Lower lobe of right lung (tissue), 2 donors: ENCODE results near the gene ATRNL1. TPM values are rescaled to one million over a fixed set of nuclear protein-coding genes. Genes with fewer than 3 reads are reported as not detected.

Experiments
- ATAC-seq, 2 donors: fragments of 200-7000 bp; cut with Tn5 transposase; one replicate each; pipeline ENCODE4 v1.9.1; 2020 to 2022; ENCODE audit warnings: mild to moderate bottlenecking in 2 of 2, moderate library complexity in 2 of 2
- DNase-seq: peaks from one replicate; pipeline ENCODE4 v3.0.0-alpha.2; 2020
- H3K27ac ChIP-seq: fragments of 200-600 bp; one replicate; pipeline ENCODE4 v1.8.0; 2022
- H3K27me3 ChIP-seq: fragments of 200-600 bp; one replicate; pipeline ENCODE4 v1.8.0; 2022; ENCODE audit warnings: low read depth
- H3K36me3 ChIP-seq: fragments of 200-600 bp; one replicate; pipeline ENCODE4 v1.8.0; 2022; ENCODE audit warnings: mild to moderate bottlenecking
- H3K4me1 ChIP-seq: fragments of 200-600 bp; one replicate; pipeline ENCODE4 v1.8.0; 2022
- H3K4me3 ChIP-seq: fragments of 200-600 bp; one replicate; pipeline ENCODE4 v1.8.0; 2022; ENCODE audit warnings: mild to moderate bottlenecking
- H3K9me3 ChIP-seq: fragments of 200-600 bp; one replicate; pipeline ENCODE4 v1.8.0; 2022
- CTCF ChIP-seq: fragments of 200-600 bp; IDR thresholded peaks from one replicate; pipeline ENCODE4 v1.8.0; 2022; ENCODE audit warnings: antibody characterized with exemption, mild to moderate bottlenecking
- intact Hi-C: fragments of 100-400 bp; cut with DNase I; formaldehyde crosslinking; loops from one replicate; pipeline ENCODE4 v1.11.0; 2022
- total RNA-seq: library from RNA; stranded (reverse); fragmentation: NEBNext Ultra II Directional; extraction: Animal tissue kit (Norgen Biotek cat#: 25700); gene quantifications from one replicate; pipeline ENCODE4 v1.2.1, GENCODE V29; 2021
- donor health status: DM: no; HTN: yes; CAD: no; lungs with severe emphysema.

ATRNL1 gene
- total RNA-seq, 1 donor from 2014 or later = 0.92 TPM

DNA sequence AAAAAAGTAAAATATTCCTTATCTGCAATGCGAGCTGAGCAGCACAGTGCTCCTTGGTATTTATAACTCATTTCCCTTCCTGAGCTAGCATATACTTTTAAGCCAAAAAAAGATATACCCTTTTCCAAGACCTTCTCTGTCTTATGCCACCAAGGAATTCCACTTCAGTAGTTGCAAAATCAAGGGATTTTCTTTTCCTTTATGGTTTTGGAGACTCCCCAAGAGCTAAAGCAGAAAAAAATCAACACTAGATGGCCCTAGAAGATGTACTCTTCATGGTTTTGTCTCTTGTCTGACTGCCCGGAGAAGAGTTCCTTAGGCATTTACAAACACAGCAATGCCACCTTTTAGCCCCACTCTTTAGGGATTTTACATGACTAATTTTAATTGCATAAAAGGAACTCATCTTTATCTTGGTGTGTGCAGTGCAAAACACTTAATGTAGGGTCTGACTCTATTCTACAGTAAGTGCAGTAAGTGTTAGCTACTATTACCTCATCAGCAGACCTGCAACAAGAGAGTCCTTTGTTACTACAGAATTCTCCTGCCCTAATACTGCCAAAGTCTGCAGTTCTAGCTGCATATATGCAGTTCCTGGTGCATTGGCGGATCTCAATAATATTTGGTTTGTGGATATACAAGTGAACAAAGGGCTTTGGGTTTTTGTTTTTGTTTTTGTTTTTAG is 736.5 kb downstream of the ATRNL1 start:
- ATAC-seq (no peak), DNase-seq (no peak)
- Histone ChIP-seq H3K36me3 (no peaks in the 10 kb centered on the region), H3K4me1 (no peaks in the 10 kb centered on the region), H3K4me3 (no peak overlapping the region), H3K27ac (no peak overlapping the region), H3K9me3 (no peaks in the 10 kb centered on the region), H3K27me3 (no peaks in the 10 kb centered on the region)
- TF ChIP-seq CTCF = no peak
- intact Hi-C loops = no loop called here

DNA sequence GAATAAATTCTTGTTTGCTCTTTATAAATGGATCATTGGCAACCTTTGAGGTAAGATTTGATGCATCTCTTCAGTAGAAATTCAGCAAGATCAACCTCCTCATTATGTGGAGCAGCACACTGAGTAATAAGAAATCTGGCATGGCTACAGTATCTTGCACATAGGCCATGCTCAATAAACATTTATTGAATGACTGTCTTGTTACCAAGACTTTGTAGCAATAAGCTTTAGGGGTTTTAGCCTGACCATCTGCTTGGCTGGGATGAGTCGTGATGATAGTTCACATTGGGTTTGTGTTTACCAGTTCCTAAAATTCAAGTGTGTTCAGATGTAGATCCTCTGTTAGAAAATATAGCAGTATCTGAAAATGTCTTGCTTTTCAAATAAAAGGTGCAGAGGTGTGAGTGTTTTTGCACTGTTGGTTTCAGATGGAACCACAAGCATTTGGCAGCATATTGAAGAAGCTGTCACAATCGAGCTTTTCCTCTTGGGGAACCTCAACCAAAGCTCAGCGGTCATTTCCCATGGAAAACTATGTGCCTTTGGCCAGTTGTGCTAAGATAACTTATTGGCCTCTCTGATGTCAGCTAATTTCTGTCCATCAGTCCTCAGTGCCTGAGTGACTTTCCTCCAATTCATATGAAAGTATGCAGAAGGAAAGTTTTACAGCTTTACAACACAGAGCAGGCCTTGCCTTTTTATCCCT is 737.3 kb downstream of the ATRNL1 start:
- ATAC-seq = no peak
- Histone ChIP-seq H3K9me3 (no peaks in the 10 kb centered on the region), H3K36me3 (no peaks in the 10 kb centered on the region), H3K27ac (no peak overlapping the region), H3K4me1 (no peaks in the 10 kb centered on the region), H3K27me3 (no peaks in the 10 kb centered on the region), H3K4me3 (no peak overlapping the region)
- TF ChIP-seq CTCF = no peak
- DNase-seq = no peak
- intact Hi-C loops = no loop called here

- DNase-seq (no peak), ATAC-seq (no peak)
Measured at GRCh38 chr10:115831016-115831415, 737.9 kb downstream of the ATRNL1 start.

DNA sequence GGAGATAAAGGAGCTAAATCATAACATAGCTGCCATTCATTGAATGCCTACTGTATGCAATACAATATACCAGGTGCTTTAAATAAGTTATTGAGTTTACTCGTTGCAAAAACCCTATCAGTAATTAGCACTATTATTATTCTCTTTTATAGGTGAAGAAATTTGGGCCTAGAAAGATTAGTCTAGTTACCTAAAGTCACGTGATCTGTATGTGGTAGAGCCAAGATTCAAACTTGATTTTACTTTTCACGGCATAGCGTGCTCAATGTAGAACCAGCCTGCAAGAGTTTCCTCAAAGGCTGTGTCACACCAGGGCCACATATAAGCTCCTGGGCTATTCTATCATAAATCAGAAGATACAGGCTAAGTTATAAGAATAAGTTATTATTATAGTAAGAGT is 740.0 kb downstream of the ATRNL1 start:
- no peak overlapping the region for H3K27ac ChIP-seq
- no peaks in the 10 kb centered on the region for H3K9me3 ChIP-seq
- H3K4me1 ChIP-seq = no peaks in the 10 kb centered on the region
- intact Hi-C loops = no loop called here
- H3K36me3 ChIP-seq = no peaks in the 10 kb centered on the region
- no peak overlapping the region for H3K4me3 ChIP-seq
- TF ChIP-seq CTCF = no peak
- DNase-seq (no peak), ATAC-seq (no peak)
- no peaks in the 10 kb centered on the region for H3K27me3 ChIP-seq

More at GRCh38 chr10:115831016-115831415, 737.9 kb downstream of the ATRNL1 start:
- Histone ChIP-seq H3K4me1 (no peaks in the 10 kb centered on the region), H3K27ac (no peak overlapping the region), H3K27me3 (no peaks in the 10 kb centered on the region), H3K36me3 (no peaks in the 10 kb centered on the region), H3K9me3 (no peaks in the 10 kb centered on the region), H3K4me3 (no peak overlapping the region)
- TF ChIP-seq CTCF = no peak
- intact Hi-C loops = no loop called here

DNA sequence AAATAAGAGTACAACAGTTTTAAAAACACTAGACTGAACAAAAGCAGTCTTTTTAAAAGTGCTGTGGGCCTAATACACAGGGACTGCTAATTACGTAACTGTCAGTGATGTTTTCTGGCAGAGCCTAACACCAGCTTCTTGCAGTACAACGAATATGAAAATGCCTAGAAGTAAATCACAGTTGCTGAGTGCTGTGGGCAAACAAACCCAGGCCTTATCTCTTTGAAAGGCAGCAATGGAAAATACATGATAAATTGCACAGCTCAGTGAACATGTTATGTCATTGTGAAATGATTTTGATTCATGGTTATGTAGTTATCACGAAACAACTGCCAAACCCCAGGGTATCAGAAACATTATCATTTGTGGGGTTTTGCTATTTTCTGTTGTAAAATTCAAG is 751.4 kb downstream of the ATRNL1 start:
- Histone ChIP-seq H3K9me3 (no peaks in the 10 kb centered on the region), H3K36me3 (no peaks in the 10 kb centered on the region), H3K4me1 (no peaks in the 10 kb centered on the region), H3K4me3 (no peak overlapping the region), H3K27ac (no peak overlapping the region), H3K27me3 (no peaks in the 10 kb centered on the region)
- no peak for TF ChIP-seq CTCF
- ATAC-seq (peak in 1 of 2 donors; percentile 21), DNase-seq (no peak)
- intact Hi-C loops = no loop called here
